Measurements from ENCODE around the gene TF.

DNA sequence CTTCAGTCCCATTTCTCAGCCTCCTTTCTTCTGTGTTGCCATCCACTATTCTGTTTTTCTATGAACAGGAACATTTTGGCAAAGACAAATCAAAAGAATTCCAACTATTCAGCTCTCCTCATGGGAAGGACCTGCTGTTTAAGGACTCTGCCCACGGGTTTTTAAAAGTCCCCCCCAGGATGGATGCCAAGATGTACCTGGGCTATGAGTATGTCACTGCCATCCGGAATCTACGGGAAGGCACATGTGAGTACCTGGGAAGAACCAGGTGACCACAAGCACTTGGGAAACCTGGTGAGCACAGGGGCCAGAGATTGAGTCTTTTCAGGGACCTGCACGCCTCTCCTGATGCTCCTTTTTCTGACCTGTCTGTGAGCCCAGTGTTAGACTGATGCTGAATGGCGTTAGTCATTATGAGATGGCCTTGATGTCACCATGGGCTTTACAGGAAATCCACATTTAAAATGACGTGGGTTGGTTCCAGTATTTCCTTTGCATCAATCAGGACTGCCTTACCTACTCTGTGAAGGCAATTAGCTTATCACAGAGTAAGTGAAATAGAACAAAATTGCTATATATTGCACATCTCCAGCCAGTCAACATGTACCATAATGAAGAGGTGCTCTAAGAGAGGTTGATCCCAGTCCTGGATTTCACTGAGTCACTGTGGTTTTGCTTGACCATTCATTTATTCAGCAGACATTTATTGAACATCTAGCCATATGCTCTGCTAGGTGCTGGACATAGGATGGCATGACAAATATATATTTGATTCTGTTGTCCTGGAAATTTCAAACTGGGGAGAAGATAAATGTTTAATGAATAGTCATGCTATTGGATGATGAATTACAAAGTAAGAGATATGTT is 11.7 kb downstream of the TF start:
- no peak for TF ChIP-seq EZH2 (IDR thresholded peaks at IDR 0.05; ENCODE audit: insufficient read depth, poor library complexity, severe bottlenecking)
- TF ChIP-seq EZH2phosphoT487 (IDR thresholded peaks at IDR 0.05; ENCODE audit: insufficient read depth, low read depth) = no peak

All from GM23248 (cell line).